OCI-LY1 (cell line): ENCODE results near the gene CBARP.

ENCODE experiments used
- CTCF ChIP-seq: fragments of 200-600 bp; sonication (generic), shearing (Covaris generic); IDR thresholded peaks from 2 replicates; pipeline ENCODE4 v1.5.1; 2017; ENCODE audit warnings: mild to moderate bottlenecking, antibody characterized with exemption, low read length, moderate library complexity, mixed read lengths
- EZH2 ChIP-seq: fragments of 200-600 bp; sonication (generic), shearing (Covaris generic); IDR thresholded peaks from 2 replicates; pipeline ENCODE4 v1.8.0; 2017; ENCODE audit warnings: borderline replicate concordance, mixed run types, mild to moderate bottlenecking, antibody characterized with exemption, low read length, moderate library complexity, mixed read lengths

GRCh38 chr19:1181606-1182005 is 56.2 kb downstream of the CBARP start:
- no peak for TF ChIP-seq CTCF
- no peak for TF ChIP-seq EZH2
